Gastrocnemius medialis (tissue), 4 donors: ENCODE measurements around the gene OBSCN. TPM values are rescaled to one million over a fixed set of nuclear protein-coding genes. Genes with fewer than 3 reads are reported as not detected.
A peak's percentile ranks its signal among the peaks of the same experiment; 100 is the strongest.

Experiments used
- ATAC-seq, 2 donors: fragments of 150-250 bp; one replicate each; pipeline ENCODE4 v1.9.1; 2016
- DNase-seq, 2 donors: peaks; one replicate each; pipeline ENCODE4 v3.0.0-alpha.2; 2019
- H3K27ac ChIP-seq, 4 donors: fragments of 200-600 bp; sonication (generic); 1 replicate in 1 of 4; 2 replicates in 3 of 4; pipeline ENCODE4 v1.5.1; 2016 to 2018; ENCODE audit warnings: mild to moderate bottlenecking in 2 of 4, moderate library complexity in 1 of 4
- H3K27me3 ChIP-seq, 3 donors: fragments of 200-600 bp; sonication (generic) in 2 of 3; 1 replicate in 1 of 3; 2 replicates in 2 of 3; pipeline versions ENCODE4 v1.5.1 to v1.6.0; 2016 to 2019; ENCODE audit warnings: mild to moderate bottlenecking in 1 of 3, moderate library complexity in 1 of 3
- H3K36me3 ChIP-seq, 2 donors: fragments of 200-600 bp; sonication (generic) in 1 of 2; one replicate each; pipeline ENCODE4 v1.5.1; 2017 to 2018
- H3K4me1 ChIP-seq, 2 donors: fragments of 200-600 bp; sonication (generic) in 1 of 2; one replicate each; pipeline ENCODE4 v1.5.1; 2016 to 2017; ENCODE audit warnings: mild to moderate bottlenecking in 2 of 2
- H3K4me3 ChIP-seq, 4 donors: fragments of 200-600 bp; sonication (generic) in 3 of 4; 1 replicate in 1 of 4; 2 replicates in 3 of 4; pipeline ENCODE4 v1.5.1; 2016 to 2019; ENCODE audit warnings: mild to moderate bottlenecking in 2 of 4
- H3K9me3 ChIP-seq, 3 donors: fragments of 200-600 bp; sonication (generic) in 2 of 3; 1 replicate in 1 of 3; 2 replicates in 2 of 3; pipeline ENCODE4 v1.5.1; 2016 to 2019
- CTCF ChIP-seq, 5 experiments: fragments of 450-650 bp in 3 of 5; fragments of 200-600 bp in 2 of 5; sonication (generic) in 2 of 5; IDR thresholded peaks in 4 of 5; conservative IDR thresholded peaks in 1 of 5; 1 replicate in 4 of 5; 2 replicates in 1 of 5; pipeline ENCODE4 v1.5.1; 2016 to 2019; ENCODE audit warnings: antibody characterized with exemption in 5 of 5, mild to moderate bottlenecking in 3 of 5, moderate library complexity in 3 of 5
- POLR2A ChIP-seq, 2 donors: fragments of 450-650 bp; IDR thresholded peaks; one replicate each; pipeline ENCODE4 v1.6.1; 2017; ENCODE audit warnings: antibody characterized with exemption in 2 of 2, mild to moderate bottlenecking in 2 of 2, moderate library complexity in 2 of 2
- in situ Hi-C, 4 donors: fragments of 200-750 bp; cut with MboI; loops; one replicate each; pipeline versions ENCODE4 v1.15.0 to v1.8.0; 2017; ENCODE audit warnings: low sequenced_read_pairs in 4 of 4
- intact Hi-C: fragments of 100-400 bp; cut with DNase I; formaldehyde crosslinking; loops from one replicate; pipeline ENCODE4 v1.15.1; 2023; ENCODE audit warnings: low total_unique reads
- total RNA-seq, 4 donors: library from RNA; depleted of rRNA; stranded (reverse); fragments of >200 nt; gene quantifications; one replicate each; pipeline versions ENCODE4 v1.1.0 to v1.2.3, GENCODE V29; 2016

The OBSCN gene
- total RNA-seq, 4 donors from 2014 or later: 798 to 1,571 (median 1,162) TPM

GRCh38 chr1:228393268-228393701, 185.4 kb downstream of the OBSCN start:
- intact Hi-C loops (no loop called here), in situ Hi-C loops (no loop called here)
- DNase-seq: no peak
- Histone ChIP-seq H3K4me1 (no peaks in the 10 kb centered on the region), H3K9me3 (no peaks in the 10 kb centered on the region), H3K27me3 (no peaks in the 10 kb centered on the region), H3K27ac (no peak overlapping the region), H3K36me3 (peaks cover 0 to 17% of the 10 kb centered on the region in 2 donors), H3K4me3 (no peak overlapping the region)
- peak in 1 of 2 donors; percentile 27 for ATAC-seq
- no peak for TF ChIP-seq POLR2A (IDR thresholded peaks at IDR 0.05)
- no peak for TF ChIP-seq CTCF (IDR thresholded peaks at IDR 0.05 in 4 of 5, conservative IDR thresholded peaks at IDR 0.05 in 1 of 5)

GRCh38 chr1:228393811-228394570, 186.1 kb downstream of the OBSCN start:
- ATAC-seq: no peak
- TF ChIP-seq CTCF (IDR thresholded peaks at IDR 0.05 in 4 of 5, conservative IDR thresholded peaks at IDR 0.05 in 1 of 5): no peak
- no peak for TF ChIP-seq POLR2A (IDR thresholded peaks at IDR 0.05)
- Histone ChIP-seq H3K4me1 (no peaks in the 10 kb centered on the region), H3K36me3 (peaks cover 0 to 17% of the 10 kb centered on the region in 2 donors), H3K27ac (no peak overlapping the region), H3K27me3 (no peaks in the 10 kb centered on the region), H3K4me3 (no peak overlapping the region), H3K9me3 (no peaks in the 10 kb centered on the region)
- no peak for DNase-seq
- in situ Hi-C loops: no loop called here
- intact Hi-C loops: no loop called here

GRCh38 chr1:228394571-228395394, 186.9 kb downstream of the OBSCN start:
- no peak for DNase-seq
- no peaks in the 10 kb centered on the region for H3K4me1 ChIP-seq
- no peak overlapping the region for H3K27ac ChIP-seq
- in situ Hi-C loops: no loop called here
- intact Hi-C loops: no loop called here
- H3K36me3 ChIP-seq: peaks cover 0 to 17% of the 10 kb centered on the region in 2 donors
- H3K4me3 ChIP-seq: no peak overlapping the region
- H3K9me3 ChIP-seq: no peaks in the 10 kb centered on the region
- H3K27me3 ChIP-seq: no peaks in the 10 kb centered on the region
- TF ChIP-seq POLR2A (IDR thresholded peaks at IDR 0.05): no peak
- no peak for TF ChIP-seq CTCF (IDR thresholded peaks at IDR 0.05 in 4 of 5, conservative IDR thresholded peaks at IDR 0.05 in 1 of 5)
- ATAC-seq: no peak

GRCh38 chr1:228396770-228397662, 189.2 kb downstream of the OBSCN start:
- ATAC-seq: no peak
- in situ Hi-C loops (no loop called here), intact Hi-C loops (no loop called here)
- peak in 1 of 2 donors; percentile 11 for DNase-seq
- H3K4me3 ChIP-seq: no peak overlapping the region
- no peaks in the 10 kb centered on the region for H3K4me1 ChIP-seq
- H3K36me3 ChIP-seq: peaks cover 0 to 28% of the 10 kb centered on the region in 2 donors
- no peaks in the 10 kb centered on the region for H3K9me3 ChIP-seq
- H3K27ac ChIP-seq: no peak overlapping the region
- TF ChIP-seq CTCF (IDR thresholded peaks at IDR 0.05 in 4 of 5, conservative IDR thresholded peaks at IDR 0.05 in 1 of 5) (no peak), POLR2A (IDR thresholded peaks at IDR 0.05) (no peak)
- H3K27me3 ChIP-seq: no peaks in the 10 kb centered on the region
